ENCODE data around the gene PEMT.

GRCh38 chr17:17559164-17559563 is 32.3 kb downstream of the PEMT start:
- TF ChIP-seq CTCF (conservative IDR thresholded peaks at IDR 0.05 in 1 of 2, IDR thresholded peaks at IDR 0.05 in 1 of 2; ENCODE audit: low read depth in 1 of 2, low read length in 2 of 2) = no peak
- no peak for TF ChIP-seq EZH2 (IDR thresholded peaks at IDR 0.05; ENCODE audit: low read length, missing control alignments)

Data from fibroblast of lung (primary cell).